Testis (tissue), 2 donors: ENCODE data around the gene PPA2.

ENCODE experiments used
- POLR2A ChIP-seq: fragments of 450-650 bp; IDR thresholded peaks from one replicate; pipeline ENCODE4 v1.6.1; 2017; ENCODE audit warnings: antibody characterized with exemption, mild to moderate bottlenecking, moderate library complexity
- TF ChIP-seq, protein P1 (sequence below), 3 experiments: fragments of 450-650 bp in 2 of 3; fragments of 200-600 bp in 1 of 3; sonication (generic) in 1 of 3; IDR thresholded peaks; one replicate each; pipeline ENCODE4 v1.5.1; 2016 to 2019; ENCODE audit warnings: antibody characterized with exemption in 3 of 3, mild to moderate bottlenecking in 2 of 3, moderate library complexity in 1 of 3

- TF ChIP-seq, protein P1, sequence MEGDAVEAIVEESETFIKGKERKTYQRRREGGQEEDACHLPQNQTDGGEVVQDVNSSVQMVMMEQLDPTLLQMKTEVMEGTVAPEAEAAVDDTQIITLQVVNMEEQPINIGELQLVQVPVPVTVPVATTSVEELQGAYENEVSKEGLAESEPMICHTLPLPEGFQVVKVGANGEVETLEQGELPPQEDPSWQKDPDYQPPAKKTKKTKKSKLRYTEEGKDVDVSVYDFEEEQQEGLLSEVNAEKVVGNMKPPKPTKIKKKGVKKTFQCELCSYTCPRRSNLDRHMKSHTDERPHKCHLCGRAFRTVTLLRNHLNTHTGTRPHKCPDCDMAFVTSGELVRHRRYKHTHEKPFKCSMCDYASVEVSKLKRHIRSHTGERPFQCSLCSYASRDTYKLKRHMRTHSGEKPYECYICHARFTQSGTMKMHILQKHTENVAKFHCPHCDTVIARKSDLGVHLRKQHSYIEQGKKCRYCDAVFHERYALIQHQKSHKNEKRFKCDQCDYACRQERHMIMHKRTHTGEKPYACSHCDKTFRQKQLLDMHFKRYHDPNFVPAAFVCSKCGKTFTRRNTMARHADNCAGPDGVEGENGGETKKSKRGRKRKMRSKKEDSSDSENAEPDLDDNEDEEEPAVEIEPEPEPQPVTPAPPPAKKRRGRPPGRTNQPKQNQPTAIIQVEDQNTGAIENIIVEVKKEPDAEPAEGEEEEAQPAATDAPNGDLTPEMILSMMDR (IDR thresholded peaks at IDR 0.05): no peak
- TF ChIP-seq POLR2A: no peak
These were observed 15.9 kb downstream of the PPA2 start for GRCh38 chr4:105458001-105458400.
